Gastrocnemius medialis (tissue), 4 donors: ENCODE measurements around the gene FRMD4B.

Source experiments
- CTCF ChIP-seq, 5 experiments: fragments of 450-650 bp in 3 of 5; fragments of 200-600 bp in 2 of 5; sonication (generic) in 2 of 5; IDR thresholded peaks in 4 of 5; conservative IDR thresholded peaks in 1 of 5; 1 replicate in 4 of 5; 2 replicates in 1 of 5; pipeline ENCODE4 v1.5.1; 2016 to 2019; ENCODE audit warnings: antibody characterized with exemption in 5 of 5, mild to moderate bottlenecking in 3 of 5, moderate library complexity in 3 of 5
- POLR2A ChIP-seq, 2 donors: fragments of 450-650 bp; IDR thresholded peaks; one replicate each; pipeline ENCODE4 v1.6.1; 2017; ENCODE audit warnings: antibody characterized with exemption in 2 of 2, mild to moderate bottlenecking in 2 of 2, moderate library complexity in 2 of 2

DNA sequence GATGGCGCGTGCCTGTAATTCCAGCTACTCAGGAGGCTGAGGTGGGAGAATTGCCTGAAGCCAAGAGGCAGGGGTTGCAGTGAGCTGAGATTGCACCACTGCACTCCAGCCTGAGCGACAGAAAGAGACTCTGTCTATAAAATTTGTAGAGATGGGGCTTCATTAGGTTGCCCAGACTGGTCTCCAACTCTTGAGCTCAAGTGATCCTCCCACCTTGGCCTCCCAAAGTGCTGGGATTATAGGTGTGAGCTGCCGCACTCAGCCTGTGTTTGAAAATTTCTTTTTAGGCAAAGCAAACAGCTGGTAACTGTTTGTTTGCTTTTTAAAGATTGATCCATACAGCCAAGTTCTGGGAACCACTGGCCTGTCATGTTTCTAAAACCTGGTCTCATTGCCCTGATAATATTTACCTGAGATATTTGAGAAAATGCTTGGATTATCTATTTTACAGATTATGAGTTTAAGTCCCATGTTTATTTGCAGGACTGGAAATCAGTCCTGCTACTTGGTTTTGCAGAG lies 199.3 kb downstream of the FRMD4B start:
- no peak for TF ChIP-seq POLR2A (IDR thresholded peaks at IDR 0.05)
- TF ChIP-seq CTCF (IDR thresholded peaks at IDR 0.05 in 4 of 5, conservative IDR thresholded peaks at IDR 0.05 in 1 of 5): no peak
